ENCODE measurements around the gene IGSF21. TPM values are rescaled to one million over a fixed set of nuclear protein-coding genes. Genes with fewer than 3 reads are reported as not detected.

Gene IGSF21
- total RNA-seq, 2 experiments from 2014 or later: not detected

DNA sequence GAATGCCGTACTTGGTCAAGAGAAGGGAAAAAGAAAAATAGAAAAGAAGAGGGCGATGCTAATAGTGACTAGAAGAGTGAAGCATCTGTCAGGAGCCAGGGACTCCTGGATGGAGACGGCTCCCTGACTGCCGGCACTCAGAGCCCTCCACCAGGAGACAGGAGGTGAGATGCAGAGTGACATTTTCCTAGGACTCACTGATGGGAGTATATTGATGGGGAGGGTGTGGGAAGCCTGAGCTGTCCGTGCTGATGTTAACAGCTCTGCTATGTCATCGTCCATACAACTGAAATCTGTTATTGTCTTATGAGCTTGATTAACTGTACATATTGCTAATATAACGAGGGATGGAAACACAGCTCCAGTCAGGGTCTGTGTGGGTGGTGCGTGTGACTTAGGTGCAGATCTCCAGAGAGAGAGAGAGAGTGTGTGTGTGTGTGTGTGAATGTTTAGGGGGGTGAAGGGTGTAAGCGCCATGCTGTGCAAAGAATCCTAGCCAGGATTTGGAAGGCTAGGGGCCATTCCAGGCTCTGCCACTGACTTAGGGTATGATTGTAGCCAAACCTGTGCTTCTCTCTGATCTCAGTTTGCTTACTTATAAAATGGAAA is 250.1 kb downstream of the IGSF21 start:
- Mint-ChIP-seq H3K4me1 (ENCODE audit: low read depth) (no peaks in the 10 kb centered on the region), H3K27ac (no peak overlapping the region), H3K9me3 (no peaks in the 10 kb centered on the region), H3K4me3 (no peak overlapping the region), H3K36me3 (ENCODE audit: low read depth) (no peaks in the 10 kb centered on the region), H3K27me3 (peaks cover 80% of the 10 kb centered on the region)
- H3K27ac ChIP-seq (ENCODE audit: low read depth in 1 of 2, low read length in 2 of 2): no peak overlapping the region
- no peaks in the 10 kb centered on the region for H3K36me3 ChIP-seq (ENCODE audit: insufficient read depth, low read length)
- peaks cover 12 to 21% of the 10 kb centered on the region in 2 experiments for H3K27me3 ChIP-seq (ENCODE audit: control insufficient read depth in 1 of 2, insufficient read depth in 2 of 2, low read length in 2 of 2)
- ATAC-seq (ENCODE audit: poor library complexity): no peak
- CTCF ChIA-PET: no interaction called here
- H3K4me1 ChIP-seq (ENCODE audit: insufficient read depth, low read length): no peaks in the 10 kb centered on the region
- H3K9me3 ChIP-seq (ENCODE audit: control insufficient read depth in 1 of 2, insufficient read depth in 1 of 2, low read length in 2 of 2): peaks cover 0 to 5% of the 10 kb centered on the region in 2 experiments
- intact Hi-C loops (cut with DNase I, micrococcal nuclease): no loop called here
- H3K4me3 ChIP-seq (ENCODE audit: low read length): no peak overlapping the region
- TF ChIP-seq CTCF (IDR thresholded peaks at IDR 0.05): no peak
- no peak for DNase-seq
- POLR2A ChIA-PET: no interaction called here

- Histone ChIP-seq H3K4me3 (ENCODE audit: low read length) (no peak overlapping the region), H3K36me3 (ENCODE audit: insufficient read depth, low read length) (no peaks in the 10 kb centered on the region), H3K27ac (ENCODE audit: low read depth in 1 of 2, low read length in 2 of 2) (no peak overlapping the region), H3K9me3 (ENCODE audit: control insufficient read depth in 1 of 2, insufficient read depth in 1 of 2, low read length in 2 of 2) (peaks cover 0 to 3% of the 10 kb centered on the region in 2 experiments), H3K4me1 (ENCODE audit: insufficient read depth, low read length) (no peaks in the 10 kb centered on the region), H3K27me3 (ENCODE audit: control insufficient read depth in 1 of 2, insufficient read depth in 2 of 2, low read length in 2 of 2) (peaks cover 9 to 22% of the 10 kb centered on the region in 2 experiments)
- no peak overlapping the region for H3K4me3 Mint-ChIP-seq
- H3K27me3 Mint-ChIP-seq: peaks cover 85% of the 10 kb centered on the region
- ChIA-PET CTCF (no interaction called here), POLR2A (no interaction called here)
- ATAC-seq (ENCODE audit: poor library complexity) (no peak), DNase-seq (no peak)
- intact Hi-C loops (cut with DNase I, micrococcal nuclease): no loop called here
- no peaks in the 10 kb centered on the region for H3K36me3 Mint-ChIP-seq (ENCODE audit: low read depth)
- H3K9me3 Mint-ChIP-seq: no peaks in the 10 kb centered on the region
- TF ChIP-seq CTCF (IDR thresholded peaks at IDR 0.05): no peak
- no peaks in the 10 kb centered on the region for H3K4me1 Mint-ChIP-seq (ENCODE audit: low read depth)
- H3K27ac Mint-ChIP-seq: no peak overlapping the region
Measured at GRCh38 chr1:18358600-18358999, 251.0 kb downstream of the IGSF21 start.

DNA sequence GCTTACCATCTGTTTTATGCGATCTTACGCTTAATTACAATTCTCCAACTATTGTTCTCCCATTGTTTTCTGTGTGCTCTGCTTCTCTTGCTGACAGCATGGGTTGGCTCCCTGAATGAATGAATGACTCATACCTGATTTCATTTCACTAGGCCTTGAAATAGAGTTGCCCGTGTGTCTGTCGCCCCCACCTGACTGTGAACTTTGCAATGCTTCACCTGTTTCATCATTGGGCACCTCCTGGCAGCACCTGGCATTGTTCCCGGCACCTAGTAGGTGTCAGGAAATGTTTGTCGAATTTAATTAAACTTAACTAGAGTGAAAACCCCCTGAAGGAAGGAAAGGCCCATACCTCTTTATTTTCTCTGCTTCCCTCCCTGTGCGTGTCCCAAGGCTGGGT is 252.7 kb downstream of the IGSF21 start:
- H3K4me1 ChIP-seq (ENCODE audit: insufficient read depth, low read length): no peaks in the 10 kb centered on the region
- H3K27ac ChIP-seq (ENCODE audit: low read depth in 1 of 2, low read length in 2 of 2): no peak overlapping the region
- Mint-ChIP-seq H3K9me3 (no peaks in the 10 kb centered on the region), H3K27ac (no peak overlapping the region), H3K4me1 (ENCODE audit: low read depth) (no peaks in the 10 kb centered on the region), H3K36me3 (ENCODE audit: low read depth) (no peaks in the 10 kb centered on the region), H3K4me3 (no peak overlapping the region), H3K27me3 (peaks cover 72% of the 10 kb centered on the region)
- peaks cover 0 to 4% of the 10 kb centered on the region in 2 experiments for H3K9me3 ChIP-seq (ENCODE audit: control insufficient read depth in 1 of 2, insufficient read depth in 1 of 2, low read length in 2 of 2)
- CTCF ChIA-PET: no interaction called here
- H3K27me3 ChIP-seq (ENCODE audit: control insufficient read depth in 1 of 2, insufficient read depth in 2 of 2, low read length in 2 of 2): peaks cover 9 to 16% of the 10 kb centered on the region in 2 experiments
- no peaks in the 10 kb centered on the region for H3K36me3 ChIP-seq (ENCODE audit: insufficient read depth, low read length)
- no peak overlapping the region for H3K4me3 ChIP-seq (ENCODE audit: low read length)
- TF ChIP-seq CTCF (IDR thresholded peaks at IDR 0.05): no peak
- POLR2A ChIA-PET: no interaction called here
- intact Hi-C loops (cut with DNase I, micrococcal nuclease): no loop called here
- DNase-seq (no peak), ATAC-seq (ENCODE audit: poor library complexity) (no peak)

Data from CD4-positive, alpha-beta T cell (primary cell).